IPS-11a (cell line): Measurements from ENCODE around the gene APH1A.
"Not testable (repeated sequence)": the region's sequence is repeated elsewhere in the genome, so short reads cannot be mapped to it uniquely, and the experiment has no call there.

Source experiments
- H3K4me3 ChIP-seq: one replicate; pipeline ENCODE4 v1.5.1; 2013; ENCODE audit warnings: low read depth, low read length, control low read depth

APH1A gene

DNA sequence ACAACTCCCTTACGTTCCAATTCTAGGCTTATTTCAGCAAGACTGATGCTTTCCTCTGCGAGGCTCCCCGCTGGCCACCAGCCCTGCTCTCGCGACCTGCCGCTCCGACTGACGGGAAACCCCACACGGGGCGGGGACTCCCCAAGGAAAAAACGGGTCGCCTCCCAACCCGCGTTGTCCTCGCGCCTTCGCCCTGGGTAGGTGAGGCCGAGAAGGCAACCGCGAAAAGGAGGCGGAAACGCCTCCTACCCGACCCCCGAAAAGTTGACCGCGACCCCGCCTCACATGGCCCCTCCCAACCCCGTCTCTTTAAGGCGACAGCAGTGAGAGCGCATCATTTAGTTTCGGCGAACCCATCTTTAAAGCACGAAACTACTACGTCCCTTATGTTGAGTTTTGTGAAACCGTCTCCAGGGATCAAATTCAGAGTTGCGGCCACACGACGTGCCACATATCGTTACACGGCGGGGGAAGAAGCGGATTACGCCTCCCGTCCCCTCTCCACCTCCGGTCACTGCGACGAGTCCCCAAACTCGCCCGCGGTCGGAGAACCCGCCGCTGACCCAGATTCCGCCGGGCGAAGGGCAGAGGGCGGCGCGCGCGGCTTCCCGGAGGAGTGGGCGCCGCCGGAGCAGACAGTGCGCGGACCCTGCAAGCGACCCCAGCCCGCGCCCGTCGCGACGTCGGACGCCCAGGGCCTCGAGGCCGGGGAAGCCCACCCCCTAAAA lies 34.1 kb downstream of the APH1A start:
- H3K4me3 ChIP-seq, result peak overlapping the region; percentile 78

DNA sequence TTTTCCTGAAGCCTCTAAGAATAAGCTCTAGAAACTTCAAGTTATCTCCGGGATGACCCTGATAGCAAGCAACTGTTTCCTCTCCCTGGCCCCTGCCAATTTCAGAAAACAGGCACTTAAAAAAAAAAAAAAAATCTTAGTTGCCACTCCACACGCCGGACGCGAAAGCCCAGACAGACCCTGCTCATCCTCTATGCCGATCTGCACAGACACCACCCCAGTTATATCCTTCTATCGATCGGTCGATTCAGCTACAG lies 34.6 kb downstream of the APH1A start:
- H3K4me3 ChIP-seq, result peak overlapping the region; percentile 78

DNA sequence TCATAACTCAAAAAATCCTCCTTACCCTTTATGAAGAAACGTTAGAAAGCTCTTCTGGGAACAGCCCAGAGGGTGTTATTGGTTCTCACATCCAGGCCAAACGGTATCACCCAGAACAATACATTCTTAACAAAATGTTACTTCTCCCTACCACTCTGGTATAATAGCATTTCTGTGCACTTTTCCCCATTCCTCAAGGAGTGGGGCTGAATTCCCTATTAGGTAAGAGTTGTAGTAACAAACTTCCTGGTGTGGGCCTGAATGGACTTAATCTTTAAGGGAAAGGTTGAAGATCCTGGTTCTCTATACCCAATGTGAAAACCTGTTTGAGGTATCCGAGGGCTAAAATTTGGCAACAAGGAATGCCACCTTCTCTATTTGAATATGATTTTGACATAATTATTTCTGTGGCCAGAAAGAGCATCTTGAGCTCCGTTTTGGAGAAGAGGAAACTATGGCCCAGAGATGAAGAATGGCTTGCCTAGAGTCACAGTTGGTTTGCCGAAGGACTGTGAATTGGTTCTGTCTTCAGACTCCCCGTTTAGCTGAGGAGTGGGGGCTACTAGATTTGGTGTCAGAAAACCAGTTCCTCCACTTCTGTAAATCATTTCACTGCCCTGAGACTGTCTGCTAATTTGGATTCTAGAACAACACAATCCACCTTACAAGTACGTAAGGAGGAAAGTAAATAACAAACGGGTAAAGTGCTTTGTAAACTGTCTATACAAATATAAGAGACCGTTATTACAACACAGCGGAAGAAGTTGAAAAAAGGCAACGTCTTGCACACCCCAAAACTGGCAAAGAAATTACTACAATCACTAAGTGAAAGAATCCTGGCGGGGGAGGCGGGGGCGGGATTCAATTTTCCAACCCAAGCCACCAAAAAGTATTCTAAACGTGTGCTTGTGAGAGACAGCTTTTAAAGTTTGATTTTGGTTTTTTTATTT lies 35.2 kb downstream of the APH1A start:
- H3K4me3 ChIP-seq, result peak overlapping the region; percentile 78

DNA sequence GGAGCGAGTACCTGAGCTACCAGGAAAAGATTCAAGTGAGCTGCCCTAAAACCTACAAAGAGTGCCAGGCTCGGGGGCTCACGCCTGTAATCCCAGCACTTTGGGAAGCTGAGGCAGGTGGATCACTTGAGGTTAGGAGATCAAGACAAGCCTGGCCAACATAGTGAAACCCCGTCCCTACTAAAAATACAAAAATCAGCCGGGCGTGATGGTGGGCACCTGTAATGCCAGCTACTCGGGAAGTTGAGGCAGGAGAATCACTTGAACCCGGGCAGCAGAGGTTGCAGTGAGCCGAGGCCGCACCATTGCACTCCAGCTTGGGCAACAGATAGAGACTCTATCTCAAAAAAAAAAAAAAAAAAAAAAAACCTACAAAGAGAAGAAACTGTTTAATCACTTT lies 35.9 kb downstream of the APH1A start:
- not testable (repeated sequence) for H3K4me3 ChIP-seq

DNA sequence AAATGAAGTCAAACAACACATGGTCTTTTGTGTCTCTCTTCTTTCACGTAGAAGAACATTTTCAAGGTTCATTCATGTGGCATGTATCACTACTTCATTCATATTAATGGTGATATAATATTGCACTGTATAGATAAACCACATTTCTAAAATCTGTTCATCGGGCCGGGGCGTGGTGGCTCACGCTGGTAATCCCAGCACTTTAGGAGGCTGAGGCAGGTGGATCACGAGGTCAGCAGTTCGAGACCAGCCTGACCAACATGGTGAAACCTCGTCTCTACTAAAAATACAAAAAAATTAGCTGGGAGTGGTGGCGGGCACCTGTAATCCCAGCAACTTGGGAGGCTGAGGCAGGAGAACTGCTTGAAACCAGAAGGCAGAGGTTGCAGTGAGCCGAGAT lies 40.6 kb downstream of the APH1A start:
- not testable (repeated sequence) for H3K4me3 ChIP-seq

DNA sequence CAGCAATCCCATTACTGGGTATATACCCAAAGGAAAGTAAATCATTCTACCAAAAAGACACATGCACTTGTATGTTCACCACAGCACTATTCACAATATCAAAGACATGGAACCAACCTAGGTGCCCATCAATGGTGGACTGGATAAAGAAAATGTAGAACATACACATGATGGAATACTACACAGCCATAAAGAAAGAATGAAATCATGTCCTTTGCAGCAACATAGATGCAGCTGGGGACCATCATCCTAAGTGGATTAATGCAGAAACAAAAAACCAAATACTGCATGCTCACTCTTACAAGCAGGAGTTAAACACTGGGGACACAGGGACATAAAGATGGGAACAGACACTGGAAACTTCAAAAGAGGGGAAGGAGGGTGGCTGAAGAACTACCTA lies 41.6 kb downstream of the APH1A start:
- H3K4me3 ChIP-seq, result no peak overlapping the region

DNA sequence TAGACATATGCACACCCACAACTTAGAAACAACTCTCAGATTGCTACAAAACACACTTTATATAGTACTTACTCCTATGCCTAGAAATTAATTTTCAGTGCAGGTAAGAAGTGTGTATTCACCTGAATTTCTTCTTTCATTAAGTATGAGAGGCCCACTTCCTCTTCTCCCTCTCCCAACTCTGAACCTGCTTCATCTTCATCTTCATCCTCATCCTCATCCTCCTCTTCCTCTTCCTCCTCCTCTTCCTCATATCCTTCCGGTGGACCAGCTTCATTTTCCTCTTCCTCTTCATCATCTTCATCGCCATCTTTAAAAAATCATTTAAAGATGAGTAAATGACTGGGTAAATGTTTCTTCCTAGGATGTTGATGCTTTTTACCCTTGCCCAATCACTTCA lies 42.3 kb downstream of the APH1A start:
- H3K4me3 ChIP-seq, result no peak overlapping the region

DNA sequence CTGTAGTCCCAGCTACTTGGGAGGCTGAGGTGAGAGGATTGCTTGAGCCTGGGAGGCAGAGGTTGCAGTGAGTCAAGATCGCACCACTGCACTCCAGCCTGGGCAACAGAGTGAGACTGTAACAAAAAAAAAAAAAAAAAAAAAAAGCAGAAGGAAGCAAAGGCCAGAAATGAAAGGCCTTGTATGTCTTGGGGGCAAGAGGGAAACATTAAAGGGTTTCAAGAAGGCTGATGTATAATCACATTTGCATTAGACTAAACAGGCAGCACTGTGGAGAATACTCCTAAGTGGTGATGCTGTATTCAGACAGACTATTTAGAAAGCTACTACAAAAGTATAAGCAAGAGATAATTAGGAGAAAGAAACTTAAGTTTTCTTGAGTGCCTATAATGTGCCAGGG lies 43.3 kb downstream of the APH1A start:
- H3K4me3 ChIP-seq, result no peak overlapping the region

DNA sequence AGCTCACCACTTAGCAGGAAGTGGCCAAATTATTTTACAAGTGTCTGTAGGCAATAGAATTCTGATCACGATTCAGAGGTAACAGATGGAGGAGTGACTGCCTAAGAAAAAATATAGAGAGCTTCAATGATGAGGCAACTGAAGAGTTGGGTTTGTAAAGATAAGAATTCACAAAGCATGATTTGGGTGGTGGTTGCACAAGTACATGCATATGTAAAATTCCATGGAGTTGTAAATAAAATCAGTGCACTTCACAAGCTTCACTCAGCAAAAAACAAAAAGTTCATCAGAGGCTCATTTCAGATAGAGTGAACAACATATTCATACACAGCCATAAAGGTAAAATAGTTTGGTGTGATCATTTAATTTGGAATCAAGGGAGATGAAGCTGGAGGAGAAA lies 43.8 kb downstream of the APH1A start:
- no peak overlapping the region for H3K4me3 ChIP-seq

DNA sequence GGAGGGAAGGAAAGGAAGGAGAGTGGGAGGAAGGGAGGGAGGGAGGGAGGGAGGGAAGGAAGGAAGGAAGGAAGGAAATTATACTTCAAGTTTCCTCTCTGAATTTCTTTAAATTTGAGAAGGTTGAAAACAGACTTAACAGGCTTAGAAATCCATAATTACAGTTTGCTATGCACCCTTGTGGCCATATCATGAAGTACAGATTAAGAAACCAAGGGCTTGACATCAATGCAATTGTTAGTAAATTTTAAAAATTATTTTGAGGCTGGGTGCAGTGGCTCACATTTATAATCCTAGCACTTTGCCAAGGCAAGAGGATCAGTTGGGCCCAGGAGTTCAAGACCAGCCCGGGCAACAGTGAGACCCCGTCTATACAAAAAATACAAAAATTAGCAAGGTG lies 47.3 kb downstream of the APH1A start:
- no peak overlapping the region for H3K4me3 ChIP-seq

DNA sequence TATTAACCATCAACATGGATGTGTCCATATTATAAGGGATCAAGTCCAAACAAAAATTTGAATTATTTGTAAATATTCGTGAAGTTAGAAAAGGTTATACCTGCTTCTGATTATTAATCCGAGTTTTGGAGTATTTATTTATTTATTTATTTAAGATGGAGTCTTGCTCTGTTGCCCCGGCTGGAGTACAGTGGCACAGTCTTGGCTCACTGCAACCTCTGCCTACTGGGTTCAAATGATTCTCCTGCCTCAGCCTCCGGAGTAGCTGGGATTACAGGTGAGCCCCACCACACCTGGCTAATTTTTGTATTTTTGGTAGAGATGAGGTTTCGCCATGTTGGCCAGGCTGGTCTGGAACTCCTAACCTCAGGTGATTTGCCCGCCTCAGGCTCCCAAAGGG lies 53.0 kb downstream of the APH1A start:
- not testable (repeated sequence) for H3K4me3 ChIP-seq
